K562 (cell line): ENCODE results near the gene SLC36A3. TPM values are rescaled to one million over a fixed set of nuclear protein-coding genes. Genes with fewer than 3 reads are reported as not detected.
A peak's percentile ranks its signal among the peaks of the same experiment; 100 is the strongest.

ENCODE experiments used
- ARID1B ChIP-seq: fragments of 450-650 bp; IDR thresholded peaks from 2 replicates; pipeline ENCODE4 v1.6.1; 2016; ENCODE audit warnings: antibody characterized with exemption, mild to moderate bottlenecking, inconsistent platforms
- CBFA2T2 ChIP-seq: fragments of 450-650 bp; conservative IDR thresholded peaks from 2 replicates; pipeline ENCODE4 v1.6.1; 2017; ENCODE audit warnings: mild to moderate bottlenecking
- CTCF ChIP-seq, 3 experiments: IDR thresholded peaks in 2 of 3; conservative IDR thresholded peaks in 1 of 3; 2 replicates each; pipeline ENCODE4 v1.5.1; 2011 to 2012; ENCODE audit warnings: low read length in 3 of 3, mild to moderate bottlenecking in 3 of 3, control low read depth in 2 of 3, improper control_type of control experiment in 1 of 3, inconsistent platforms in 1 of 3, low read depth in 1 of 3, mixed read lengths in 1 of 3, moderate library complexity in 1 of 3; ENCODE audit not compliant: insufficient read depth in 2 of 3
- DEAF1 ChIP-seq: fragments of 450-650 bp; formaldehyde crosslinking; IDR thresholded peaks from 2 replicates; pipeline ENCODE4 v1.4.0; 2020; ENCODE audit warnings: mild to moderate bottlenecking, moderate library complexity
- ESRRB ChIP-seq: fragments of 250-450 bp; sonication (Bioruptor Pico); IDR thresholded peaks from 2 replicates; pipeline ENCODE4 v1.5.0; 2020; ENCODE audit warnings: mild to moderate bottlenecking, moderate library complexity, borderline replicate concordance
- ETV5 ChIP-seq: sonication (generic); formaldehyde crosslinking; IDR thresholded peaks from 2 replicates; pipeline ENCODE4 v1.4.0; 2020; ENCODE audit warnings: low read depth, mild to moderate bottlenecking, missing genetic modification reagents
- HDAC1 ChIP-seq, 2 experiments: fragments of 450-650 bp; IDR thresholded peaks; 2 replicates each; pipeline ENCODE4 v1.6.1; 2016 to 2017; ENCODE audit warnings: inconsistent platforms in 1 of 2, mild to moderate bottlenecking in 1 of 2, moderate library complexity in 1 of 2
- HINFP ChIP-seq: fragments of 450-650 bp; conservative IDR thresholded peaks from 2 replicates; pipeline ENCODE4 v1.6.1; 2016; ENCODE audit warnings: missing genetic modification characterization, low read depth, mild to moderate bottlenecking, control low read depth, missing compliant biosample characterization
- HMGXB4 ChIP-seq: sonication (generic); formaldehyde crosslinking; IDR thresholded peaks from 2 replicates; pipeline ENCODE4 v1.8.1; 2023; ENCODE audit warnings: mild to moderate bottlenecking, missing genetic modification reagents
- KLF16 ChIP-seq: IDR thresholded peaks from 2 replicates; pipeline ENCODE4 v1.6.1; 2016; ENCODE audit warnings: antibody characterized with exemption
- MAFF ChIP-seq: IDR thresholded peaks from 2 replicates; pipeline ENCODE4 v1.6.1; 2012; ENCODE audit warnings: low read length, improper control_type of control experiment
- PBX2 ChIP-seq, 2 experiments: IDR thresholded peaks in 1 of 2; conservative IDR thresholded peaks in 1 of 2; 2 replicates each; pipeline ENCODE4 v1.6.1; 2016; ENCODE audit warnings: low read depth in 2 of 2, mild to moderate bottlenecking in 1 of 2, missing compliant biosample characterization in 1 of 2, missing genetic modification characterization in 1 of 2, moderate library complexity in 1 of 2
- PHF20 ChIP-seq: fragments of 450-650 bp; IDR thresholded peaks from 2 replicates; pipeline ENCODE4 v1.6.1; 2018; ENCODE audit not compliant: partially characterized antibody
- POLR2G ChIP-seq: fragments of 200-400 bp; formaldehyde crosslinking; IDR thresholded peaks from 2 replicates; pipeline ENCODE4 v1.6.1; 2017; ENCODE audit warnings: low read depth, mild to moderate bottlenecking, antibody characterized with exemption, low read length, moderate library complexity
- TSC22D4 ChIP-seq: fragments of 450-650 bp; IDR thresholded peaks from 2 replicates; pipeline ENCODE4 v1.6.1; 2016; ENCODE audit warnings: missing genetic modification characterization, missing biosample characterization, control low read depth
- XRCC5 ChIP-seq: fragments of 200-400 bp; formaldehyde crosslinking; IDR thresholded peaks from 2 replicates; pipeline ENCODE4 v1.6.1; 2017; ENCODE audit warnings: low read depth, mild to moderate bottlenecking, low read length
- ZNF561 ChIP-seq: fragments of 450-650 bp; formaldehyde crosslinking; conservative IDR thresholded peaks from 2 replicates; pipeline ENCODE4 v1.4.0; 2020; ENCODE audit warnings: mild to moderate bottlenecking, moderate library complexity
- polyA plus RNA-seq, 8 experiments: library from polyadenylated mRNA; depleted of rRNA in 4 of 8; stranded (reverse) in 5 of 8; unstranded in 3 of 8; fragments of >200 nt; fragmentation: Nextera tagmentation in 2 of 8; fragmentation: Illumina TruSeq in 1 of 8; extraction: Ambion mirVana in 2 of 8; extraction: Trizol in 1 of 8; gene quantifications; 2 replicates each; pipeline versions ENCODE4 v1.2.1 to v1.2.3, GENCODE V29; 2011 to 2014; ENCODE audit warnings: inconsistent platforms in 1 of 8, missing spikeins in 1 of 8
- total RNA-seq, 7 experiments: library from RNA; depleted of rRNA in 6 of 7; stranded (reverse); fragments of >200 nt in 6 of 7; fragmentation: Illumina TruSeq in 2 of 7; extraction: Trizol in 2 of 7; gene quantifications; 2 replicates each; pipeline versions ENCODE4 v1.2.1 to v1.2.3, GENCODE V29; 2011 to 2021; ENCODE audit warnings: low replicate concordance in 1 of 7

Gene SLC36A3
- total and polyA plus RNA-seq, 9 of the 15 experiments (the other 6 are each of a cell fraction or from before 2014, with no cell fraction given): not detected

GRCh38 chr5:151239237-151239861 lies 64.2 kb downstream of the SLC36A3 start (continued):
- TF ChIP-seq DEAF1 (CRISPR knock-in tag) (peak; percentile 74), CBFA2T2 (no peak), ARID1B (no peak), XRCC5 (0 out of 2 replicates have a peak, but pooled peaks have one; percentile 52), POLR2G (no peak), ESRRB (CRISPR knock-in tag) (no peak), ZNF561 (CRISPR knock-in tag) (no peak), CTCF (IDR thresholded peaks at IDR 0.05 in 2 of 3, conservative IDR thresholded peaks at IDR 0.05 in 1 of 3; ENCODE audit: insufficient read depth in 2 of 3, low read depth in 1 of 3, low read length in 3 of 3) (peak; percentile 91 to 94 (median 92)), HDAC1 (IDR thresholded peaks at IDR 0.05) (no peak), PHF20 (no peak), MAFF (no peak), ETV5 (CRISPR knock-in tag) (no peak), PBX2 (CRISPR knock-in tag; IDR thresholded peaks at IDR 0.05; ENCODE audit: low read depth) (no peak), PBX2 (tag; conservative IDR thresholded peaks at IDR 0.05; ENCODE audit: low read depth) (no peak), TSC22D4 (no peak), KLF16 (peak; percentile 48; the same call in 1 of the 2 replicates), HMGXB4 (CRISPR knock-in tag) (no peak), HINFP (no peak)
